Activated T-helper 1 cell treated with anti-CD3 and anti-CD28 coated beads, Interleukin-12 subunit alpha, Interleukin-12 subunit beta, Interleukin-2, Interleukin-4 antibody, amounts not matched to agents 30 ng/mL and 10 ng/mL and 1 ng/mL, durations not matched to agents 14 hours and 24 hours and 36 hours (primary cell): Measurements from ENCODE around the gene MFSD11. TPM values are rescaled to one million over a fixed set of nuclear protein-coding genes. Genes with fewer than 3 reads are reported as not detected.
"Not testable (repeated sequence)": the region's sequence is repeated elsewhere in the genome, so short reads cannot be mapped to it uniquely, and the experiment has no call there.

Experiments
- DNase-seq: peaks from one replicate; pipeline ENCODE4 v3.0.0; 2021; ENCODE audit warnings: low spot score
- H3K27ac Mint-ChIP-seq: one replicate; pipeline ENCODE4 v1.8.0; 2021; ENCODE audit warnings: mild to moderate bottlenecking, mixed read lengths
- H3K27me3 Mint-ChIP-seq: one replicate; pipeline ENCODE4 v1.8.0; 2022; ENCODE audit warnings: mild to moderate bottlenecking, moderate library complexity, mixed read lengths; ENCODE audit not compliant: insufficient read depth
- H3K36me3 Mint-ChIP-seq: one replicate; pipeline ENCODE4 v1.8.0; 2021; ENCODE audit warnings: low read depth, mixed read lengths
- H3K4me1 Mint-ChIP-seq: one replicate; pipeline ENCODE4 v1.8.0; 2021; ENCODE audit warnings: low read depth, mixed read lengths
- H3K4me3 Mint-ChIP-seq: one replicate; pipeline ENCODE4 v1.8.0; 2021; ENCODE audit warnings: mild to moderate bottlenecking, moderate library complexity, mixed read lengths
- H3K9me3 Mint-ChIP-seq: one replicate; pipeline ENCODE4 v1.8.0; 2021; ENCODE audit warnings: mixed read lengths
- intact Hi-C: fragments of 100-400 bp; cut with micrococcal nuclease; formaldehyde crosslinking; loops from one replicate; pipeline ENCODE4 v1.15.1; 2024
- total RNA-seq: library from RNA; stranded (reverse); gene quantifications from 2 replicates; pipeline ENCODE4 v1.2.3, GENCODE V29; 2022

The MFSD11 gene
- total RNA-seq, 1 donor from 2014 or later, result 17.1 TPM

DNA sequence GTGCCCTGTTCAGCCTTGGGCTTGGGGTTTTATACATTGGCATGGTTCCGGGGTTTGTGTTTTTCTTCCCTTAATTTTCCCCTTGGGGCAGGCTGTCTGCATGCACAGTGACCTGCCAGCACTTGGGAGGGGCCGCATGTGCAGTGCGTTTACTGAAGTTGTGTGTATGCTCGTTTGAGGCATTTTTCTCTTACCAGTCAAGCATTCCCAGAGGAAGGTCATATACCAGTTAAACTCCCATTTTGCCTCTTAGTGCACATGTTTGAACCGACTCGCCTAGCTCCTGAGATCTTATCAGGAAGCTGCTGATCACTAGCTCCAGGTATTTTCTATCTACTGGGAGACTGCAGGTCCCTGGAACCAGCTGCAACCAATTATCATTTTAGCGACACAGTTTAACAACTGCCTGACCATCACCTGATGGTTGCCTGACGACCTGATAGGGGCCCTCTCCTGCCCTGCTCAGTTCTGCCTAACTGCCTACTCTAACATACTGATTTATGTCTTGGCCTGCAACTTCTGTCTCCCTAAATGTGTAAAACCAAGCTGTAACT, 51.4 kb downstream of the MFSD11 start:
- Mint-ChIP-seq H3K4me3 (no peak overlapping the region), H3K27ac (no peak overlapping the region), H3K36me3 (peaks cover 9% of the 10 kb centered on the region), H3K27me3 (no peaks in the 10 kb centered on the region), H3K9me3 (no peaks in the 10 kb centered on the region), H3K4me1 (peaks cover 27% of the 10 kb centered on the region)
- intact Hi-C loops, result no loop called here
- no peak for DNase-seq

DNA sequence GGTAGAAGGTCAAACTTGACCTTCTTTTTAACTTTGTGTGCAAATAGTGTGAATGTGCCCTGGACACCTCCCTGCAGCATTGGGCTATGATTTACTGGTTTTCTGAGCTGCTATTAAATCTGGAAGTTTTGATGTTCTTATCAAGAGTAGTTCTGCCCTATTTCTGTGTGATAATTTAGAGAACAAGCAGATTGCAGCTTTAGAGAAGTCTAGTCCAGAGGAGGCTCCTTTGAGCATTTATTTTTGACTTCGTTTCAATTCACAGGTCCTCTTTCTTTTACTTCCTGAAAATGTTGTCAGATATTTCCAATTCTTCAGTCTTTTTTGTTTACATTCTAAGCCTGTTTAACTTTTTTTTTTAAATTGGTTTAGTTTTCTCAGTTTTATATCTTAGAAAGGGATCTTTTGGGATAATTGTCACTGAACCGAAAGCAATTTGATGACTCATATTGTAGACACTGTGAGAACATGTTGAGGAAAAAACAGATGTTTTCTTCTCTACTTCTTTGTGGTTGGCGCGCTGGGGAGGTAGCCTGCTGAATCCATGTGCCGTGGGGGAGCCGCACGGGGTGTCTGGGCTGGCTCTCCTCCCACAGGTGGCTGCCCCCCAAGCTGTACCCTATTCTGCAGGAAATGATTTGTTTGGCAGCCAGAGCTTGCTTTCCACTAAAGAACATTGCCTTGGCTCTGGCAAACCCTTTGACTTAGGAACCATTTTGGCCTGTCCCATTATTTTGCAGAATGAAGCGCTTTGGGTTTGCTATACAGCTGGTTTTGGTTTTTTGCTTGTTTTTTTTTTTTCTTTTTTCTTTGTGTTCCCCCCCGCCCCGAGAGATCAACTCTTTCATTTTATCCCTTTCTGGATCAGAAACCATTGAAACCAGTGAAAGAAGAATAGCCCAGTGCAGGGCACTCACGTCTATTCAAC, 53.4 kb downstream of the MFSD11 start:
- peaks cover 5% of the 10 kb centered on the region for H3K36me3 Mint-ChIP-seq
- DNase-seq, result peak; percentile 51
- peak overlapping the region; percentile 42 for H3K27ac Mint-ChIP-seq
- intact Hi-C loops, result loop anchor here (2.0 kb wide), 1 partner anchor 53 kb away; the partner anchor contains the start of gene MFSD11
- H3K4me3 Mint-ChIP-seq, result peak overlapping the region; percentile 25
- peaks cover 27% of the 10 kb centered on the region for H3K4me1 Mint-ChIP-seq
- no peaks in the 10 kb centered on the region for H3K27me3 Mint-ChIP-seq
- no peaks in the 10 kb centered on the region for H3K9me3 Mint-ChIP-seq

- H3K36me3 Mint-ChIP-seq, result peaks cover 5% of the 10 kb centered on the region
- H3K27me3 Mint-ChIP-seq, result no peaks in the 10 kb centered on the region
- H3K4me1 Mint-ChIP-seq, result peaks cover 27% of the 10 kb centered on the region
- H3K9me3 Mint-ChIP-seq, result no peaks in the 10 kb centered on the region
- DNase-seq, result no peak
- no peak overlapping the region for H3K27ac Mint-ChIP-seq
- H3K4me3 Mint-ChIP-seq, result no peak overlapping the region
- intact Hi-C loops, result no loop called here
Measured at GRCh38 chr17:76792348-76792747, 54.4 kb downstream of the MFSD11 start.

- Mint-ChIP-seq H3K27ac (no peak overlapping the region), H3K27me3 (no peaks in the 10 kb centered on the region), H3K4me1 (peaks cover 21% of the 10 kb centered on the region), H3K9me3 (no peaks in the 10 kb centered on the region), H3K4me3 (no peak overlapping the region), H3K36me3 (peaks cover 5% of the 10 kb centered on the region)
- intact Hi-C loops, result no loop called here
- no peak for DNase-seq
Measured at GRCh38 chr17:76793775-76794174, 55.9 kb downstream of the MFSD11 start.

DNA sequence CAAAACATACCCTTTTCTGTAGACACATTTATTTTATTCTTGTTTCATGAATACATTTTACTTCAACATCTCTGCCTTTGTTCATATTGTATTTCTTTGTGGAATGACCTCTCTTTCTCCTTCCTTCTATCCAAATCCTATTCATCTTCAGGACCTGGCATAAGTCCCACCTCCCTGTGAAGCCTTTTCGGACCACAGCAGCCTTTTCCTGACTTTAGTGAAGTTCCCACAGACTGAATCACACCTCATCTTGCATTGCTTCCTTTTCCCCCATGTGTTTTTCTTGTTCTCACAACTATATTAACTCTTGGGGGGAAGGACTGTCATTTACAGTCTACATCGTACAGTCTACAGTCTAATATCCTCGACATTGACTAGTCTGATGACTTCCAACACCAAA, 58.2 kb downstream of the MFSD11 start:
- intact Hi-C loops, result no loop called here
- H3K4me1 Mint-ChIP-seq, result peaks cover 19% of the 10 kb centered on the region
- no peak overlapping the region for H3K27ac Mint-ChIP-seq
- DNase-seq, result no peak
- peaks cover 5% of the 10 kb centered on the region for H3K36me3 Mint-ChIP-seq
- H3K27me3 Mint-ChIP-seq, result no peaks in the 10 kb centered on the region
- H3K9me3 Mint-ChIP-seq, result no peaks in the 10 kb centered on the region
- no peak overlapping the region for H3K4me3 Mint-ChIP-seq

GRCh38 chr17:76797241-76797840, 59.4 kb downstream of the MFSD11 start:
- H3K36me3 Mint-ChIP-seq, result peaks cover 4% of the 10 kb centered on the region
- no peaks in the 10 kb centered on the region for H3K9me3 Mint-ChIP-seq
- intact Hi-C loops, result no loop called here
- DNase-seq, result no peak
- H3K27me3 Mint-ChIP-seq, result no peaks in the 10 kb centered on the region
- H3K4me3 Mint-ChIP-seq, result no peak overlapping the region
- no peak overlapping the region for H3K27ac Mint-ChIP-seq
- peaks cover 8% of the 10 kb centered on the region for H3K4me1 Mint-ChIP-seq

DNA sequence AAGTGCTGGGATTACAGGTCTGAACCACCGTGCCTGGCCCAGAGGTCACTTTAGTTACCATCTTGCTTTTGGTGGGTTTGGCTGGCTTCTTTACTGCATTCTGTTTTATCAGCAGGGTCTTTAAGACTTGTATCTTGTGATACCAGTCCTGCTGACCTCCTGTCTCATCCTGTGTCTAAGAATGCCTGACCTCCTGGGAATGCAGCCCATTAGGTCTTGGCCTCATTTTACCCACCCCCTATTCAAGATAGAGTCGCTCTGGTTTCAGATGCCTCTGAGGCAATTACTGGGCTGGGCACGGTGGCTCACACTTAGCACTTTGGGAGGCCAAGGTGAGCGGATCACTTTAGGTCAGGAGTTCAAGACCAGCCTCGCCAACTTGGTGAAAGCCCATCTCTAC, 63.8 kb downstream of the MFSD11 start:
- Mint-ChIP-seq H3K36me3 (no peaks in the 10 kb centered on the region), H3K9me3 (no peaks in the 10 kb centered on the region), H3K27me3 (no peaks in the 10 kb centered on the region), H3K27ac (no peak overlapping the region), H3K4me3 (no peak overlapping the region), H3K4me1 (no peaks in the 10 kb centered on the region)
- DNase-seq, result no peak
- intact Hi-C loops, result no loop called here

DNA sequence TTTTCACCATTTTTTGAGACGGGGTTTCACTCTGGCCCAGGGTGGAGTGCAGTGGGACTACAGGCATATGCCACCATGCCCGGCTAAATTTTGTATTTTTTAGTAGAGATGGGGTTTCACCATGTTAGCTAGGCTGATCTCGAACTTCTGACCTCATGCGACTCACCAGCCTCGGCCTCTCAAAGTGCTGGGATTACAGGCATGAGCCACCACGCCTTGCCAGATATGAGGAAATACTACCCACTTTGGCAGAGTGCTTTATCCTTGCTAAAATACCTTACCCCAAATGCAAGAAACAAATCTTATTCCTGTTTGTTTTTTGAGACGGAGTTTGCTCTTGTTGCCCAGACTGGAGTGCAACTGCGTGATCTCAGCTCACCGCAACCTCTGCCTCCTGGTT, 67.4 kb downstream of the MFSD11 start:
- intact Hi-C loops, result no loop called here
- no peaks in the 10 kb centered on the region for H3K36me3 Mint-ChIP-seq
- DNase-seq, result no peak
- no peak overlapping the region for H3K27ac Mint-ChIP-seq
- H3K4me1 Mint-ChIP-seq, result no peaks in the 10 kb centered on the region
- H3K27me3 Mint-ChIP-seq, result no peaks in the 10 kb centered on the region
- H3K9me3 Mint-ChIP-seq, result no peaks in the 10 kb centered on the region
- no peak overlapping the region for H3K4me3 Mint-ChIP-seq

DNA sequence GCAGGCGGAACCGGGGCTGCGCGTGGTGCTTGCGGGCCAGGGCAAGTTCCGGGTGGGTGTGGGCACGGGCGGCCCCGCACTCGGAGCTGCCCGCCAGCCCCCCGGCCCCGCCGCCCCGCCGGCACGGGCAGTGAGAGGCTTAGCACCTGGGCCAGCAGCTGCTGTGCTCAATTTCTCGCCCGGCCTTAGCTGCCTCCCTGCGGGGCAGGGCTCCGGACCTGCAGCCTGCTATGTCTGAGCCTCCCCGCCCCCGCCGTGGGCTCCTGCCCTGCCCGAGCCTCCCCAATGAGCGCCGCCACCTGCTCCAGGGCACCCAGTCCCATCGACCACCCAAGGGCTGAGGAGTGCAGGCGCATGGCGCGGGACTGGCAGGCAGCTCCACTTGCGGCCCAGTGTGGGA, 68.2 kb downstream of the MFSD11 start:
- intact Hi-C loops, H3K4me3 Mint-ChIP-seq, H3K27ac Mint-ChIP-seq, H3K4me1 Mint-ChIP-seq, H3K36me3 Mint-ChIP-seq, H3K27me3 Mint-ChIP-seq, DNase-seq, H3K9me3 Mint-ChIP-seq: not testable (repeated sequence)

- H3K4me3 Mint-ChIP-seq, H3K4me1 Mint-ChIP-seq, H3K27ac Mint-ChIP-seq, intact Hi-C loops, H3K9me3 Mint-ChIP-seq, H3K27me3 Mint-ChIP-seq, DNase-seq, H3K36me3 Mint-ChIP-seq: not testable (repeated sequence)
Measured at GRCh38 chr17:76806767-76807166, 68.8 kb downstream of the MFSD11 start.

- DNase-seq, result no peak
- H3K27ac Mint-ChIP-seq, result no peak overlapping the region
- H3K4me3 Mint-ChIP-seq, result no peak overlapping the region
- H3K27me3 Mint-ChIP-seq, result no peaks in the 10 kb centered on the region
- no peaks in the 10 kb centered on the region for H3K9me3 Mint-ChIP-seq
- no peaks in the 10 kb centered on the region for H3K36me3 Mint-ChIP-seq
- intact Hi-C loops, result no loop called here
- no peaks in the 10 kb centered on the region for H3K4me1 Mint-ChIP-seq
Measured at GRCh38 chr17:76808326-76808725, 70.4 kb downstream of the MFSD11 start.

DNA sequence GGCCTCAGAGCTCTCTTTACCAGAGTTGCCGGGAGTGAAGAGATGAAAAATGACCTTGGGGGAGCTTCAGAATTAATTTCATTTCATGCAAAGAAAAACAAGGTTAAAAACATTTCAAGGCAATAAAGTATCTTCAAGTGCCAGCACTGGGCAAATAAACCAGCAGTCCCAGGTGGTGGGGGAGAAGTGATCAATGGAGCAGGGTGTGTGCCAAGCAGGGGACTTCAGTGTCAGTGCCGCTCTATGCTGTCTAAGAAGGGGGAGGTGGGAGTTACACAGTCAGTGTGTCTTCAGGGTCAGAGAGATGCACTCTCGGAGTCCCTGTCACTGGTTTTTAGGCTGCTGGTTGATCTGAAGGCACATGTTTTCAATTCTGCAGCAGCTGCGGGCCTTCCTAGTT, 73.0 kb downstream of the MFSD11 start:
- H3K27me3 Mint-ChIP-seq, result peaks cover 4% of the 10 kb centered on the region
- H3K4me1 Mint-ChIP-seq, result no peaks in the 10 kb centered on the region
- DNase-seq, result no peak
- H3K27ac Mint-ChIP-seq, result no peak overlapping the region
- no peaks in the 10 kb centered on the region for H3K9me3 Mint-ChIP-seq
- no peak overlapping the region for H3K4me3 Mint-ChIP-seq
- H3K36me3 Mint-ChIP-seq, result no peaks in the 10 kb centered on the region
- intact Hi-C loops, result no loop called here

DNA sequence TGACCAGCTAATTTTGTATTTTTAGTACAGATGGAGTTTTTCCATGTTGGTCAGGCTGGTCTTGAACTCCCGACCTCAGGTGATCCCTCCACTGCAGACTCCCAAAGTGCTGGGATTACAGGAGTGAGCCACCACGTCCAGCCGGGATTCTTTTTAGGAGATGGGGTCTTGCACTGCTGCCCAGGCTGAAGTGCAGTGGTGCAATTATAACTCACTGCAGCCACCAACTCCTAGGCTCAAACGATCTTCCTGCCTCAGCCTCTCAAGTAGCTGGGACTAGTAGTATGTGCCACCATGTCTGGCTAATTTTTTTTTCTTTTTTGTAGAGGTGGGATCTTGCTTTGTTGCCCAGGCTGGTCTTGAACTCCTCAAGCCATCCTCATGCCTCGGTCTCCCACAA, 73.9 kb downstream of the MFSD11 start:
- Mint-ChIP-seq H3K4me3 (no peak overlapping the region), H3K36me3 (no peaks in the 10 kb centered on the region), H3K4me1 (peaks cover 7% of the 10 kb centered on the region), H3K27me3 (peaks cover 4% of the 10 kb centered on the region), H3K27ac (no peak overlapping the region), H3K9me3 (no peaks in the 10 kb centered on the region)
- intact Hi-C loops, result no loop called here
- no peak for DNase-seq
